GM19468 (cell line): Measurements from ENCODE around the gene CEP164.
"Not testable (repeated sequence)": the region's sequence is repeated elsewhere in the genome, so short reads cannot be mapped to it uniquely, and the experiment has no call there.

ENCODE experiments used
- ATAC-seq: cut with Tn5 transposase; IDR thresholded peaks from one replicate; pipeline ENCODE4 v1.9.1; 2021; ENCODE audit warnings: mild to moderate bottlenecking, moderate library complexity, moderate number of reproducible peaks; ENCODE audit not compliant: unreplicated experiment; ENCODE audit errors: extremely low read depth

The CEP164 gene

GRCh38 chr11:117303646-117304315, 23.9 kb upstream of the CEP164 start:
- no peak for ATAC-seq

DNA sequence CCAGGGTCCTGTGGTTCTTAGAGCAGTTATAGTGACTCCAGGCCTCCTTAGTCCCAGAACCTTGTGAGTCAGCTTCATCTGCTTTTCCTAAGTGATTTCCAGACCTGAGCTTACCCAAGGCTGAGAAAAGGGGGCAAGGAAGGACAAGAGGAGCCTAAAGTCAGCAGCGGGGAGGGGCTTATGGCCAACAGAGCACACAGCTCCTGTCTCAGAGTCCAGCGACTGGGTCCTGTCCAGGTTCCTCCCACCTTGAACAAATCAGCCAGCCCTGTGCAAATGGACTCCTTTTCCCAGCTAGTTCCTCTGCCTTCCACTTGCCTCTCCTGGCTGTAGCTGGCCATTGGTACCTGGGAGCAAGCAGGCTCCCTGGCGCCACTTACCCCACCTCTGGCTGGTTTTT, 22.5 kb upstream of the CEP164 start:
- ATAC-seq = no peak

GRCh38 chr11:117309310-117309709, 18.3 kb upstream of the CEP164 start:
- ATAC-seq = no peak

DNA sequence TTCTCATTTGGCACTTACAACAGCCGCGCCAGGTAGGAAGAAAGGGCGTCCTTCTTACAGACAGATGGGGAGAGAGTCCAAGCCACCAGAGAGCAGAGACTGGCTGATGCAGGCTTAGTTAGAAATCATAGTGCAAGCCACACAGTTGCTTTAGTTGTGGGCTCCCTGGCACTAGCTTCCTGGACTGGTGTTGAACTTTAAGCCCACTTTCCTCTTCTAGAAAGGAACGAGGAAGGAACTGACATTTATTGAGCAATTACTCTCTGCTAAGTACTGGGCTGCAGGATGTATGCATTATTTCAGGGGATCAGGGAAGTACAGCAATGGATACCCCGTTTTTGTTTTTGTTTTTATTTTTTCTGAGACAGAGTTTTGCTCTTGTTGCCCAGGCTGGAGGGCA, 14.6 kb upstream of the CEP164 start:
- ATAC-seq = no peak

GRCh38 chr11:117313828-117314768, 13.6 kb upstream of the CEP164 start:
- no peak for ATAC-seq

GRCh38 chr11:117314840-117315239, 12.8 kb upstream of the CEP164 start:
- ATAC-seq = no peak

DNA sequence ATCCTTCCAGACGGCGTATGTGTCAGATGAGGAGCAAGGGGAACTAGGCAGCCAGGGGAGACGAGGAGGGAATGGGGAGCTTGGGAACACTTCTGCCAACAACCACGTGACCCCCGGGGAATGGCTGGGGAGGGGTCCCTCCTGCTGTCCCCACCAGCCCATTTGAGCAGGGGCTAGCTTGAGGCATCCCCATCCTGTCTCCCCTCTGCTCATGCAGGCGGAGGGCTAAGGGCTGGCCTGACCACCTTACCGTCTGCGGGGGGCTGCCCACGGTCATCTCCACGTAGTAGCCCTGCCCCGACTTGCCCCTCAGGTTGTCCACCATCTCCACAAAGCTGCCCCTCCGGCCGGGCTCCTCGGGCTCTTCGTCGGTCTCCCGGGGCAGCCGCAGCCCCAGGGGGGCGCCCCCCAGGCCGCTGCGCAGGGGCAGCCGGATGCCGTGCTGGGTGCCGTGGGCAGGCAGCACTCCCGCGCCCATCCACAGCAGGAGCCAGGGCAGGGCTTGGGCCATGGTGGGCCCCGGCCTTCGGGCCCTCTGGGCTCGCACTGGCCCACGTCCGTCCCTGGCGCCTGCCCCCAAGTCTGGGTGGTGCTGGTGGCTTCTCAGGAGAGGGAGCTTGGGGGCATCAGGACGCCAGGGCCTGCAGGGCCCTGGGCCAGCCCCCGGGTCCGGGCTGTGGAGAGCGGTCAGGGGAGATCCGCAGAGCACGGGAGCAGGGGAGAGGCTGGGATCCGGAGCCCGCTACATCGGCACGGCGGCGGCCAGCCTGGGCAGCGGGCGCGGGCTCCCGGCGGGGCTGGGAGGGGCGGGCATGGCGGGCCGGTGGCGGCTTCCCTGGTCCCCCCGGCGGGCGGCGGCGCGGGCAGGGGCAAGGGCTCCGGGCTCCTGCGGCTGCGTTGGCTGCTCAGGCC, 12.1 kb upstream of the CEP164 start:
- no peak for ATAC-seq

DNA sequence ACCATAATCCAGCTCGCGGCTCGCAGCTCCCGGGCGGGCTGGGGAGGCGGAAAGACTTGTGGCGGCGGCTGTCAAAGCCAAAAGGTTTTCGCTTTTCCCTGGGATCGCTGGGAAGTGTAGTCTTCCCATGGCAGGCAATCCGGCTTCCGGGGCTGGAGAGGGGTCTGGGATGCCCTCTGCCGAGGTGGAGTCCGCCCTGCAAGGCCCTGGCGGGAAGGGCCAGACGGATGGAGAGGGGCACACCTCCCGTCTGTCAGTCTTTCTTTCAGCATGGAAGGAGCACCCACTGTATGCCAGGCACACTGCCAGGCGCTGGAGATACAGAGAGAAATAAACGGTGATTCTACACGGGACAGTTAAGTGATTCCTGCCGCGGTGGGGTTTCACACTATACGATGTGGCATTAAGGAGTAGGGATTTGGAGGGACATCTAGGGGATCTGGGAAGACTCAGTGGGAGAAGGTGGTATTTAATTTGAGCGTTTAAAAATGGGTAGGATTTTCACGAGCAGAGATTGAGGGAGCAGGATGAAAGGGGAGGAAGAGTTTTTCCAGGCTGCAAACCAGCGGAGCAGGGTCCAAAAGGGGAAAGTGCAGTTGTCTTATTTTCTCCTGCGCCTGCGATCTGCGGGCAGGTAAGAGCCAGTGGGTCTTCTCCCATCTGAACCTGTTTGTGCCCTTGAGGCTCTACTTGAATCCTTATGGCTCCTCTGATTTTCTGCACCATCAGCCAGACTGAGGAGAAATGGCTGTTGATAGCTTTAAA, 11.3 kb upstream of the CEP164 start, which contains the start of gene BACE1:
BACE1 (minus strand) TSS at position 60 of the 765 bp plus-strand sequence. CDS start 461 bp downstream, outside the sequence.
- no peak for ATAC-seq

DNA sequence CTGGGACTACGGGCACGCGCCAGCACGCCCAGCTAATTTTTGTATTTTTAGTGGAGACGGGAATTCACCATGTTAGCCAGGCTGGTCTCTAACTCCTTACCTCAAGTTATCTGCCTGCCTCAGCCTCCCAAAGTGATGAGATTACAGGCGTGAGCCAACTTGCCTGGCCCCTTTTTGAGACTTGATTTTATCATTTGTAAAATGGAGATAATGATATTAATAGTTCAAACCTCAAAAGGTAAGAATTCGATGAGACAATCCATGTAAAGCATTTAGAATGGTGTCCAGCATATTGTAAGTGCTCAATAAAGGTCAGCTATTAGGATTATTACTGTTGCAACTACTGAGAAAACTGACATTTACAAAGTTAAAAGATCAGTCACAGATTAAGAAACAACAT, 8.9 kb upstream of the CEP164 start:
- ATAC-seq = no peak

GRCh38 chr11:117319214-117319840, 8.3 kb upstream of the CEP164 start:
- no peak for ATAC-seq

DNA sequence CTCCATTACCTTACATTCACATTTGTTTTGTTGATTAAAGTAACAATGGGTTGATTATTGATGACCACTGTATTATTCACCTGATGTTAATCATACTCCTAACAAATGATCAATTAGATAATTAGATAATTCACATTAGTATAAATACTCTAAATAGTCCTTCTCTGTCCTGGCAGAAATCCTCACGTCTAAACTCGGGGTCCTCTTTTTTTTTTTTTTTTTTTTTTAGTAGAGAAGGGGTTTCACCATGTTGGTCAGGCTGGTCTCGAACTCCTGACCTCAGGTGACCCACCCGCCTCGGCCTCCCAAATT, 443 bp upstream of the CEP164 start:
- not testable (repeated sequence) for ATAC-seq

DNA sequence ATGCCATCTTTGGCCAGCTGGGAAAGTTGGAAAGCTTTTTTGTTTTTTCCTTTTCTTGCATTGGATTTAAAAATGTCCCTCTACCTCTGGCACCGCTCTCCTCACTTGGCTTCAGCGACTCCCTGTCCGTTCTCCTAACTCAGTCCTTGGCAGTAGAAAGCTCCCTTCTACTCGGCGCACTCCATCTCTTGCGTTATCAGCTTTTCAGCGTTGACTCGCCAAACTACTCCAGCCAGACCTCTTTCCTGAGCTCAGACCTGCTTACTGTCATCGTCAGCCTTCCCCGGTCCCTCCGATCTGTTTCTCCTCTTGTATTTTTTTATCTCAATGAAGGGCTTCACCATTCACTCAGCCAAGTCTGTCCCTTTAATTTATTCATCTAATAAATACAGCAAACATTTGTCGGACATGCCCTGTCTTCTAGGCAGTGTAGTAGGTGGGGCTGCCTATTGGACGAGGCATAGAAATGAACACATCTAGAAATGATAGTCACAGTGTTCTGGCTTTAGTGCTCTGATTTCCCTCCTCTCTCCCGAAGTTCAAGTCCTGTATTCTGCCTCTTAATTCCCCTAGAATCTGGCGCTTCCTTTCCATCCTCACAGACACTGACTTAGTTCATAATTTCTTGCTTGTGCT, 839 bp downstream of the CEP164 start:
- no peak for ATAC-seq

- ATAC-seq = no peak
These were observed 5.2 kb downstream of the CEP164 start for GRCh38 chr11:117332843-117333242.

DNA sequence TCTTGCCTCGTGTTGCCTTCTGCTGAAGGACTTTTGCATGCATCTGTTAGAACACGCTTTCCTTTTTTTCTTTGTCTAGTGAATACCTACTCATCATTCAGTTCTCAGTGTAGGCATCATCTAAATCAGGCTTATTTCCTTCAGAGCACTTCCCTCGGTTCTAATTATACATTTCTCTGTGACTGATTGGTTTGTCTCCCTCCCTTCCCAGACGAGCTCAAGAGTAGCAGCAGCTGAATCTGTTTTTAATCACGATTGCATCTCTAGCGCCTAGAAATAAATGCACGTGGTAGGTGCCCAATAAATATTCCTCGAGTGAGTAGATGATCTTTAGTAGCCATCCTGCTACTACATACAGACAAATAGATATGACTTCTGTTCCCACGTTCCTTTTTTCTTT, 6.3 kb downstream of the CEP164 start:
- no peak for ATAC-seq

GRCh38 chr11:117334896-117335295, 7.2 kb downstream of the CEP164 start:
- no peak for ATAC-seq

DNA sequence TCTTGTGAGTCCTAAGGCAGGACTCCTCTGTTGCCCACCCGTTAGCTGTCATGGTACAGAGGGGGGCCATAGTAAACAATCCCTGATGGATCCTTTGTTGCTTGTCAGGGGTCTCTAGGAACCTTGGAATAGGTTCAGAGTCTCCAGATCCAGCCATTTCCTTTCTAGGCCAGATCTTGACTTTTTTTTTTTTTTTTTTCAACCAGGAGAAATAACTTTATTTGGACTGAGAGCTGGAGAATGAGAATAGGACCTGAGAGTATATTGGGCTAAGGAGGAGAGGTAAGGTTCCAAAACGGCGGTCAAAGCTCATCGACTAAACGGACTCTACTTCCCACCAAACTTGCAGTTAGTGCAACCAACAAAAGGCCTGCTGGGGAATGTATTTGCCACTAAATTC, 7.7 kb downstream of the CEP164 start:
- no peak for ATAC-seq

- ATAC-seq = no peak
These were observed 9.4 kb downstream of the CEP164 start for GRCh38 chr11:117337076-117337475.

GRCh38 chr11:117345039-117345438, 17.4 kb downstream of the CEP164 start:
- ATAC-seq = no peak

DNA sequence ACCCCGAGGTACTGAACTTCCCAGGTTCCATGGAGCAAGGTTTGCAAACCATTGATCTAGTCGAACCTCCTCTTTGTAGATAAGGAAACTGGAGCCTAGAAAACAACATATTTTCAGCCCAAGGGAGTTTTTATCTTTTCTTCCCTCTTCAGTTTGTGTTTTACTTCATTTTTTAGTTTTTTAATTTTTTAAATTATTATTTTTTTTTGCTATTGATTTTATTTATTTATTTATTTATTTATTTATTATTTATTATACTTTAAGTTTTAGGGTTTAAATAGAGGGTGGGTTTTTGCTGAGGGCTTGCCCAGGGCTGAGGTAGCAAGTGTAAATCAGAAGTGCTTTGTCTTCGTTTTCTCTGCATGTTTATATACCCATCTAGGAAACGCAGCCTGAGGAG, 26.9 kb downstream of the CEP164 start:
- no peak for ATAC-seq
